H1 (cell line): ENCODE measurements around the gene MMADHC. TPM values are rescaled to one million over a fixed set of nuclear protein-coding genes. Genes with fewer than 3 reads are reported as not detected.

Experiments used
- EP300 ChIP-seq, 2 experiments: IDR thresholded peaks; 1 replicate in 1 of 2; 2 replicates in 1 of 2; pipeline ENCODE4 v1.6.1; 2011 to 2012; ENCODE audit warnings: low read depth in 2 of 2, low read length in 2 of 2, mild to moderate bottlenecking in 2 of 2, borderline replicate concordance in 1 of 2, inconsistent platforms in 1 of 2, moderate library complexity in 1 of 2
- GABPA ChIP-seq: IDR thresholded peaks from 2 replicates; pipeline ENCODE4 v1.6.1; 2011; ENCODE audit warnings: mild to moderate bottlenecking, low read length, moderate library complexity, borderline replicate concordance; ENCODE audit not compliant: insufficient read depth
- JUND ChIP-seq: IDR thresholded peaks from 2 replicates; pipeline ENCODE4 v1.6.1; 2011; ENCODE audit warnings: mild to moderate bottlenecking, improper control_type of control experiment, low read length
- SP1 ChIP-seq: IDR thresholded peaks from 2 replicates; pipeline ENCODE4 v1.6.1; 2011; ENCODE audit warnings: low read depth, low read length
- polyA plus RNA-seq, 7 experiments: library from polyadenylated mRNA; depleted of rRNA in 3 of 7; stranded (reverse) in 5 of 7; unstranded in 2 of 7; fragments of >200 nt in 5 of 7; fragments of 200-250 nt in 2 of 7; gene quantifications; 1 replicate in 5 of 7; 2 replicates in 1 of 7; 4 replicates in 1 of 7; pipeline versions ENCODE4 v1.2.1 to v1.2.3, GENCODE V29; 2011 to 2013; ENCODE audit warnings: missing spikeins in 2 of 7, mixed read lengths in 2 of 7
- total RNA-seq: library from RNA; stranded (reverse); fragmentation: NEBNext Ultra II Directional; extraction: Animal tissue kit (Norgen Biotek cat#: 25700); gene quantifications from 2 replicates; pipeline ENCODE4 v1.2.1, GENCODE V29; 2021

Gene MMADHC
- total and polyA plus RNA-seq, 2 of the 8 experiments (the other 6 are each of a cell fraction or from before 2014, with no cell fraction given), result 61.1 to 130 TPM

- no peak for TF ChIP-seq GABPA
- TF ChIP-seq EP300 (IDR thresholded peaks at IDR 0.05; ENCODE audit: borderline replicate concordance in 1 of 2, low read depth in 2 of 2, low read length in 2 of 2), result no peak
- TF ChIP-seq JUND, result no peak
- TF ChIP-seq SP1, result no peak
Measured at GRCh38 chr2:149586898-149587219, 716 bp downstream of the MMADHC start (continued).
